HepG2 (cell line): ENCODE measurements around the gene BRAP. TPM values are rescaled to one million over a fixed set of nuclear protein-coding genes. Genes with fewer than 3 reads are reported as not detected.

Experiments
- MYC ChIP-seq: sonication (generic); formaldehyde crosslinking; IDR thresholded peaks from 2 replicates; pipeline ENCODE4 v1.9.0; 2021; ENCODE audit warnings: missing genetic modification reagents, borderline replicate concordance
- NFE2L2 ChIP-seq: fragments of 150-350 bp; IDR thresholded peaks from 2 replicates; pipeline ENCODE4 v1.6.1; 2014; ENCODE audit warnings: low read length
- RBM39 ChIP-seq: fragments of 200-400 bp; formaldehyde crosslinking; IDR thresholded peaks from one replicate; pipeline ENCODE4 v1.6.1; 2018; ENCODE audit warnings: antibody characterized with exemption, mild to moderate bottlenecking, low read depth, low read length; ENCODE audit not compliant: poor library complexity, severe bottlenecking
- SETDB1 ChIP-seq: sonication (generic); formaldehyde crosslinking; IDR thresholded peaks from 2 replicates; pipeline ENCODE4 v1.5.1; 2020; ENCODE audit warnings: missing genetic modification reagents, mild to moderate bottlenecking, borderline replicate concordance
- SKI ChIP-seq: fragments of 450-650 bp; IDR thresholded peaks from one replicate; pipeline ENCODE4 v1.6.1; 2018; ENCODE audit warnings: mild to moderate bottlenecking; ENCODE audit not compliant: partially characterized antibody
- SP1 ChIP-seq, 2 experiments: fragments of 450-650 bp in 1 of 2; sonication (generic) in 1 of 2; formaldehyde crosslinking in 1 of 2; IDR thresholded peaks; 2 replicates each; pipeline versions ENCODE4 v1.4.0 to v1.6.1; 2016 to 2020; ENCODE audit warnings: missing genetic modification reagents in 1 of 2
- U2AF1 ChIP-seq: fragments of 200-400 bp; formaldehyde crosslinking; optimal IDR thresholded peaks from 2 replicates; pipeline ENCODE3; 2017; ENCODE audit warnings: mild to moderate bottlenecking, low read depth, low read length
- ZBTB42 ChIP-seq: sonication (generic); formaldehyde crosslinking; IDR thresholded peaks from 2 replicates; pipeline ENCODE4 v1.5.0; 2020; ENCODE audit warnings: mild to moderate bottlenecking, missing genetic modification reagents
- ZMYM4 ChIP-seq: sonication (generic); formaldehyde crosslinking; IDR thresholded peaks from 2 replicates; pipeline ENCODE4 v1.8.1; 2023; ENCODE audit warnings: mild to moderate bottlenecking, missing genetic modification reagents
- ZNF143 ChIP-seq: sonication (generic); formaldehyde crosslinking; IDR thresholded peaks from 2 replicates; pipeline ENCODE4 v1.4.0; 2020; ENCODE audit warnings: missing genetic modification reagents
- ZNF652 ChIP-seq: IDR thresholded peaks from 2 replicates; pipeline ENCODE4 v1.6.1; 2016; ENCODE audit warnings: low read depth, borderline replicate concordance
- ZNF780A ChIP-seq: sonication (generic); formaldehyde crosslinking; IDR thresholded peaks from 2 replicates; pipeline ENCODE4 v1.8.0; 2022; ENCODE audit warnings: mild to moderate bottlenecking, missing genetic modification reagents, moderate library complexity
- ZNF792 ChIP-seq: IDR thresholded peaks from 2 replicates; pipeline ENCODE4 v1.6.1; 2016
- ZSCAN12 ChIP-seq: sonication (generic); formaldehyde crosslinking; IDR thresholded peaks from 2 replicates; pipeline ENCODE4 v1.9.0; 2021; ENCODE audit warnings: mild to moderate bottlenecking, missing genetic modification reagents
- polyA plus RNA-seq, 8 experiments: library from polyadenylated mRNA; depleted of rRNA in 3 of 8; stranded (reverse) in 7 of 8; unstranded in 1 of 8; fragments of >200 nt; fragmentation: Illumina TruSeq in 4 of 8; extraction: Trizol in 4 of 8; gene quantifications; 2 replicates each; pipeline versions ENCODE4 v1.2.1 to v1.2.3, GENCODE V29; 2011 to 2016; ENCODE audit warnings: low read depth in 4 of 8, missing spikeins in 1 of 8, mixed read lengths in 1 of 8; ENCODE audit not compliant: insufficient read depth in 1 of 8
- total RNA-seq, 5 experiments: library from RNA; depleted of rRNA; stranded (reverse); fragments of >200 nt; fragmentation: Illumina TruSeq; extraction: Trizol; gene quantifications; 2 replicates each; pipeline ENCODE4 v1.2.3, GENCODE V29; 2016; ENCODE audit warnings: low read depth in 1 of 5
- TF ChIP-seq, protein P1 (sequence below): IDR thresholded peaks from 2 replicates; pipeline ENCODE4 v1.6.1; 2018; ENCODE audit warnings: missing genetic modification reagents, mild to moderate bottlenecking, missing compliant biosample characterization
- TF ChIP-seq, protein P2 (sequence below): sonication (generic); formaldehyde crosslinking; IDR thresholded peaks from 2 replicates; pipeline ENCODE4 v1.5.0; 2020; ENCODE audit warnings: mild to moderate bottlenecking, missing genetic modification reagents
- TF ChIP-seq, protein P3 (sequence below): sonication (generic); formaldehyde crosslinking; IDR thresholded peaks from 2 replicates; pipeline ENCODE4 v1.5.0; 2020; ENCODE audit warnings: mild to moderate bottlenecking, missing genetic modification reagents
- TF ChIP-seq, protein P4 (sequence below): sonication (generic); formaldehyde crosslinking; IDR thresholded peaks from 2 replicates; pipeline ENCODE4 v1.4.0; 2020; ENCODE audit warnings: mild to moderate bottlenecking, missing genetic modification reagents
- TF ChIP-seq, protein P5 (sequence below): sonication (generic); formaldehyde crosslinking; IDR thresholded peaks from 2 replicates; pipeline ENCODE4 v1.9.0; 2021; ENCODE audit warnings: missing genetic modification reagents, borderline replicate concordance

The BRAP gene
- total and polyA plus RNA-seq, 2 of the 13 experiments (the other 11 are each of a cell fraction or from before 2014, with no cell fraction given) = 8.1 to 15.4 TPM

DNA sequence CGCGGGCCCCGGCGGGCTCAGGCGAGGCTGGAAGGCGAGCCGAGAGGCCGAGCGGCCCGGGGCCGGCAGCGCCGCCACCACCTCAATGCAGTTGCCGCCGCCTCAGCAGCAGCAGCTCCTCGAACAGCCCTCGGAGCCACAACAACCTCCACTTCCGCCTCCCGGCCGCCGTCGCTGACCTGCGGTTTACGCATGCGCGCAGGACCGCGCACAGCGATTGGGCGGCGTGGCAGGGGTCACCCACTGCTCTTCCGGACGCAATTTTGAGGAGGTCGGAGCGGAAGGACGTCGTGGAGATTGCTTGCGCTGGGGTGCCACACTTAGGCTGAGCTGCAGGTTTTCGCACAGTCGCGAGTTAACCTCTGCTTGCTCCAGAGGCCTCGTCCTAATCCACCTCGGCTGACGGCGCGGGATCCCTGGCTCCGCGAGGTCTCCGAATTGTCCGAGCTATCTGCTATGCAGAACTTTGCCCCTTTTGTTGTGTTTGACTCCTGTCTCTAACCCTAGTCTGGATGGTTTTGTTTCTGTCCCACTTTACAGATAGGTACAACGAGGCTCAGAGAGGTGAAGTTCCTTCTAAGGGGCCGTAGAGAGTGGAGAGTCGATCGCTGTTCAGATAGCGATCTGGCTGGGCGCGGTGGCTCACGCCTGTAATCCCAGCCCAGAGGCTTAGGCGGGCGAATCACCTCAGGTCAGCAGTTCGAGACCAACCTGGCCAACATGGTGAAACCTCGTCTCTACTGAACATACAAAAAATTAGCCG lies at the start of gene BRAP, which contains the start of gene ACAD10 (continued):
- TF ChIP-seq RBM39 (peak; percentile 64), SETDB1 (CRISPR knock-in tag) (no peak), NFE2L2 (no peak), SP1 (IDR thresholded peaks at IDR 0.05) (no peak), SP1 (CRISPR knock-in tag; IDR thresholded peaks at IDR 0.05) (peak; percentile 25; the same call in 1 of the 2 replicates), ZSCAN12 (no peak), ZNF792 (CRISPR knock-in tag) (peak; percentile 32; the same call in 1 of the 2 replicates), MYC (CRISPR knock-in tag) (peak; percentile 80; the same call in 1 of the 2 replicates), U2AF1 (no peak), ZBTB42 (CRISPR knock-in tag) (no peak), ZNF652 (CRISPR knock-in tag) (no peak; the same call in 1 of the 2 replicates), ZNF143 (CRISPR knock-in tag) (no peak; the same call in 1 of the 2 replicates), ZMYM4 (CRISPR knock-in tag) (peak; percentile 92), SKI (no peak), ZNF780A (CRISPR knock-in tag) (no peak)
- TF ChIP-seq, protein P1, sequence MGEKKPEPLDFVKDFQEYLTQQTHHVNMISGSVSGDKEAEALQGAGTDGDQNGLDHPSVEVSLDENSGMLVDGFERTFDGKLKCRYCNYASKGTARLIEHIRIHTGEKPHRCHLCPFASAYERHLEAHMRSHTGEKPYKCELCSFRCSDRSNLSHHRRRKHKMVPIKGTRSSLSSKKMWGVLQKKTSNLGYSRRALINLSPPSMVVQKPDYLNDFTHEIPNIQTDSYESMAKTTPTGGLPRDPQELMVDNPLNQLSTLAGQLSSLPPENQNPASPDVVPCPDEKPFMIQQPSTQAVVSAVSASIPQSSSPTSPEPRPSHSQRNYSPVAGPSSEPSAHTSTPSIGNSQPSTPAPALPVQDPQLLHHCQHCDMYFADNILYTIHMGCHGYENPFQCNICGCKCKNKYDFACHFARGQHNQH (CRISPR knock-in tag) = peak; percentile 66
- TF ChIP-seq, protein P2, sequence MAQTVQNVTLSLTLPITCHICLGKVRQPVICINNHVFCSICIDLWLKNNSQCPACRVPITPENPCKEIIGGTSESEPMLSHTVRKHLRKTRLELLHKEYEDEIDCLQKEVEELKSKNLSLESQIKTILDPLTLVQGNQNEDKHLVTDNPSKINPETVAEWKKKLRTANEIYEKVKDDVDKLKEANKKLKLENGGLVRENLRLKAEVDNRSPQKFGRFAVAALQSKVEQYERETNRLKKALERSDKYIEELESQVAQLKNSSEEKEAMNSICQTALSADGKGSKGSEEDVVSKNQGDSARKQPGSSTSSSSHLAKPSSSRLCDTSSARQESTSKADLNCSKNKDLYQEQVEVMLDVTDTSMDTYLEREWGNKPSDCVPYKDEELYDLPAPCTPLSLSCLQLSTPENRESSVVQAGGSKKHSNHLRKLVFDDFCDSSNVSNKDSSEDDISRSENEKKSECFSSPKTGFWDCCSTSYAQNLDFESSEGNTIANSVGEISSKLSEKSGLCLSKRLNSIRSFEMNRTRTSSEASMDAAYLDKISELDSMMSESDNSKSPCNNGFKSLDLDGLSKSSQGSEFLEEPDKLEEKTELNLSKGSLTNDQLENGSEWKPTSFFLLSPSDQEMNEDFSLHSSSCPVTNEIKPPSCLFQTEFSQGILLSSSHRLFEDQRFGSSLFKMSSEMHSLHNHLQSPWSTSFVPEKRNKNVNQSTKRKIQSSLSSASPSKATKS = no peak
- TF ChIP-seq, protein P3, sequence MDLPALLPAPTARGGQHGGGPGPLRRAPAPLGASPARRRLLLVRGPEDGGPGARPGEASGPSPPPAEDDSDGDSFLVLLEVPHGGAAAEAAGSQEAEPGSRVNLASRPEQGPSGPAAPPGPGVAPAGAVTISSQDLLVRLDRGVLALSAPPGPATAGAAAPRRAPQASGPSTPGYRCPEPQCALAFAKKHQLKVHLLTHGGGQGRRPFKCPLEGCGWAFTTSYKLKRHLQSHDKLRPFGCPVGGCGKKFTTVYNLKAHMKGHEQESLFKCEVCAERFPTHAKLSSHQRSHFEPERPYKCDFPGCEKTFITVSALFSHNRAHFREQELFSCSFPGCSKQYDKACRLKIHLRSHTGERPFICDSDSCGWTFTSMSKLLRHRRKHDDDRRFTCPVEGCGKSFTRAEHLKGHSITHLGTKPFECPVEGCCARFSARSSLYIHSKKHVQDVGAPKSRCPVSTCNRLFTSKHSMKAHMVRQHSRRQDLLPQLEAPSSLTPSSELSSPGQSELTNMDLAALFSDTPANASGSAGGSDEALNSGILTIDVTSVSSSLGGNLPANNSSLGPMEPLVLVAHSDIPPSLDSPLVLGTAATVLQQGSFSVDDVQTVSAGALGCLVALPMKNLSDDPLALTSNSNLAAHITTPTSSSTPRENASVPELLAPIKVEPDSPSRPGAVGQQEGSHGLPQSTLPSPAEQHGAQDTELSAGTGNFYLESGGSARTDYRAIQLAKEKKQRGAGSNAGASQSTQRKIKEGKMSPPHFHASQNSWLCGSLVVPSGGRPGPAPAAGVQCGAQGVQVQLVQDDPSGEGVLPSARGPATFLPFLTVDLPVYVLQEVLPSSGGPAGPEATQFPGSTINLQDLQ (CRISPR knock-in tag) = 0 out of 2 replicates have a peak, but pooled peaks have one; percentile 66
- TF ChIP-seq, protein P4, sequence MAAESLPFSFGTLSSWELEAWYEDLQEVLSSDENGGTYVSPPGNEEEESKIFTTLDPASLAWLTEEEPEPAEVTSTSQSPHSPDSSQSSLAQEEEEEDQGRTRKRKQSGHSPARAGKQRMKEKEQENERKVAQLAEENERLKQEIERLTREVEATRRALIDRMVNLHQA (CRISPR knock-in tag) = no peak
- TF ChIP-seq, protein P5, sequence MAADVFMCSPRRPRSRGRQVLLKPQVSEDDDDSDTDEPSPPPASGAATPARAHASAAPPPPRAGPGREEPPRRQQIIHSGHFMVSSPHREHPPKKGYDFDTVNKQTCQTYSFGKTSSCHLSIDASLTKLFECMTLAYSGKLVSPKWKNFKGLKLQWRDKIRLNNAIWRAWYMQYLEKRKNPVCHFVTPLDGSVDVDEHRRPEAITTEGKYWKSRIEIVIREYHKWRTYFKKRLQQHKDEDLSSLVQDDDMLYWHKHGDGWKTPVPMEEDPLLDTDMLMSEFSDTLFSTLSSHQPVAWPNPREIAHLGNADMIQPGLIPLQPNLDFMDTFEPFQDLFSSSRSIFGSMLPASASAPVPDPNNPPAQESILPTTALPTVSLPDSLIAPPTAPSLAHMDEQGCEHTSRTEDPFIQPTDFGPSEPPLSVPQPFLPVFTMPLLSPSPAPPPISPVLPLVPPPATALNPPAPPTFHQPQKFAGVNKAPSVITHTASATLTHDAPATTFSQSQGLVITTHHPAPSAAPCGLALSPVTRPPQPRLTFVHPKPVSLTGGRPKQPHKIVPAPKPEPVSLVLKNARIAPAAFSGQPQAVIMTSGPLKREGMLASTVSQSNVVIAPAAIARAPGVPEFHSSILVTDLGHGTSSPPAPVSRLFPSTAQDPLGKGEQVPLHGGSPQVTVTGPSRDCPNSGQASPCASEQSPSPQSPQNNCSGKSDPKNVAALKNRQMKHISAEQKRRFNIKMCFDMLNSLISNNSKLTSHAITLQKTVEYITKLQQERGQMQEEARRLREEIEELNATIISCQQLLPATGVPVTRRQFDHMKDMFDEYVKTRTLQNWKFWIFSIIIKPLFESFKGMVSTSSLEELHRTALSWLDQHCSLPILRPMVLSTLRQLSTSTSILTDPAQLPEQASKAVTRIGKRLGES (CRISPR knock-in tag) = no peak
